SU-DHL-6 (cell line): ENCODE measurements around the gene RSPO3.

Source experiments
- H2AFZ ChIP-seq: fragments of 200-600 bp; sonication (generic); 2 replicates; pipeline ENCODE4 v1.6.1; 2014; ENCODE audit warnings: low read depth, mild to moderate bottlenecking, moderate library complexity, mixed read lengths, antibody characterized with exemption, low read length; ENCODE audit not compliant: severe bottlenecking
- H3F3A ChIP-seq: fragments of 200-600 bp; shearing (Covaris generic); 2 replicates; pipeline ENCODE4 v1.6.0; 2016; ENCODE audit warnings: antibody characterized with exemption, mild to moderate bottlenecking; ENCODE audit not compliant: insufficient read depth
- H3K27ac ChIP-seq: fragments of 200-600 bp; sonication (generic); 2 replicates; pipeline ENCODE4 v1.5.1; 2016; ENCODE audit warnings: low read depth, mild to moderate bottlenecking, low read length, moderate library complexity, mixed read lengths
- H3K27me3 ChIP-seq: fragments of 200-600 bp; sonication (generic), shearing (Covaris generic); 2 replicates; pipeline ENCODE4 v1.6.0; 2014; ENCODE audit warnings: mild to moderate bottlenecking, low read length
- H3K36me3 ChIP-seq: fragments of 200-600 bp; sonication (generic); 2 replicates; pipeline ENCODE4 v1.6.1; 2014; ENCODE audit warnings: mild to moderate bottlenecking, low read length, mixed read lengths
- H3K4me2 ChIP-seq: fragments of 300-600, 200-600 bp; shearing (Covaris generic), sonication (generic); 2 replicates; pipeline ENCODE4 v1.6.0; 2014; ENCODE audit warnings: low read length, low read depth, mild to moderate bottlenecking; ENCODE audit not compliant: poor library complexity, severe bottlenecking
- H3K4me3 ChIP-seq: fragments of 200-600 bp; sonication (generic); 2 replicates; pipeline ENCODE4 v1.5.1; 2014; ENCODE audit warnings: antibody characterized with exemption, low read length, mild to moderate bottlenecking, mixed read lengths; ENCODE audit not compliant: insufficient read depth, poor library complexity, severe bottlenecking
- H3K79me2 ChIP-seq: fragments of 200-600 bp; sonication (generic); 2 replicates; pipeline ENCODE4 v1.6.1; 2014; ENCODE audit warnings: mild to moderate bottlenecking, low read length, moderate library complexity; ENCODE audit not compliant: insufficient read depth
- H3K9ac ChIP-seq: fragments of 200-600 bp; sonication (generic); 2 replicates; pipeline ENCODE4 v1.7.0; 2014; ENCODE audit warnings: mild to moderate bottlenecking, low read length
- H3K9me2 ChIP-seq: fragments of 200-600 bp; sonication (generic); replicated peaks from 2 replicates; pipeline ENCODE4 v1.6.1; 2014; ENCODE audit warnings: low read length; ENCODE audit not compliant: insufficient read depth
- H3K9me3 ChIP-seq: fragments of 200-600 bp; sonication (generic); 2 replicates; pipeline ENCODE4 v1.6.1; 2014; ENCODE audit warnings: low read length, mixed read lengths; ENCODE audit not compliant: insufficient read depth
- H4K20me1 ChIP-seq: fragments of 200-600 bp; sonication (generic); 2 replicates; pipeline ENCODE4 v1.6.1; 2014; ENCODE audit warnings: low read depth, mild to moderate bottlenecking, antibody characterized with exemption, low read length, moderate library complexity, mixed read lengths
- EZH2phosphoT487 ChIP-seq: fragments of 200-600 bp; sonication (generic), shearing (Covaris generic); conservative IDR thresholded peaks from 2 replicates; pipeline ENCODE4 v1.6.1; 2018; ENCODE audit warnings: mild to moderate bottlenecking, antibody characterized with exemption, low read length, moderate library complexity, mixed read lengths
- TF ChIP-seq, protein P1 (sequence below): fragments of 200-600 bp; sonication (generic); IDR thresholded peaks from one replicate; pipeline ENCODE4 v1.5.1; 2017; ENCODE audit warnings: antibody characterized with exemption, mild to moderate bottlenecking, low read length, moderate library complexity; ENCODE audit not compliant: insufficient read depth, poor library complexity, severe bottlenecking

The RSPO3 gene

DNA sequence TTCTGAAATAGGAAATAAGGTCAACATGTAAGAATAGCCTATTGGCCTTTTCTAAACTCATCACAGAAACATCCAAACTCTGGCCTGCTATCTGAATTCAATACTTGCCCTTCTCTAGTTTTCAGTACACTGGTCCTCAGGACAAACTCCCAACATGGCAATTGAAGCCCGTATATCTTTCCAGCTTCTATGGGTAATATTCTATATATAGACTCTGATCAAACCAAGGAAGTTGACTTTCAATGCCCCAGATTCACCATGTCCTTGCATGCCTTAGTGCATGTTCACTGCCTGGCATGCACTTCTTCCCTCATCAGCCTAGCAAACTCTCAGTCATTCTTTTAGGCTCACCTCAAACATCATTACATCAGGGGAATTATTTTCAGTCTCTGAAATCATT, 73.2 kb downstream of the RSPO3 start:
- H3K36me3 ChIP-seq = no peaks in the 10 kb centered on the region
- no peak overlapping the region for H3K9ac ChIP-seq
- no peak overlapping the region for H2AFZ ChIP-seq
- no peak overlapping the region for H3K4me2 ChIP-seq
- no peaks in the 10 kb centered on the region for H3K9me2 ChIP-seq
- no peak overlapping the region for H3K4me3 ChIP-seq
- H3K27ac ChIP-seq = no peak overlapping the region
- no peaks in the 10 kb centered on the region for H3K9me3 ChIP-seq
- H4K20me1 ChIP-seq = no peaks in the 10 kb centered on the region
- no peaks in the 10 kb centered on the region for H3K79me2 ChIP-seq
- H3K27me3 ChIP-seq = no peaks in the 10 kb centered on the region
- TF ChIP-seq EZH2phosphoT487 = no peak
- TF ChIP-seq, protein P1, sequence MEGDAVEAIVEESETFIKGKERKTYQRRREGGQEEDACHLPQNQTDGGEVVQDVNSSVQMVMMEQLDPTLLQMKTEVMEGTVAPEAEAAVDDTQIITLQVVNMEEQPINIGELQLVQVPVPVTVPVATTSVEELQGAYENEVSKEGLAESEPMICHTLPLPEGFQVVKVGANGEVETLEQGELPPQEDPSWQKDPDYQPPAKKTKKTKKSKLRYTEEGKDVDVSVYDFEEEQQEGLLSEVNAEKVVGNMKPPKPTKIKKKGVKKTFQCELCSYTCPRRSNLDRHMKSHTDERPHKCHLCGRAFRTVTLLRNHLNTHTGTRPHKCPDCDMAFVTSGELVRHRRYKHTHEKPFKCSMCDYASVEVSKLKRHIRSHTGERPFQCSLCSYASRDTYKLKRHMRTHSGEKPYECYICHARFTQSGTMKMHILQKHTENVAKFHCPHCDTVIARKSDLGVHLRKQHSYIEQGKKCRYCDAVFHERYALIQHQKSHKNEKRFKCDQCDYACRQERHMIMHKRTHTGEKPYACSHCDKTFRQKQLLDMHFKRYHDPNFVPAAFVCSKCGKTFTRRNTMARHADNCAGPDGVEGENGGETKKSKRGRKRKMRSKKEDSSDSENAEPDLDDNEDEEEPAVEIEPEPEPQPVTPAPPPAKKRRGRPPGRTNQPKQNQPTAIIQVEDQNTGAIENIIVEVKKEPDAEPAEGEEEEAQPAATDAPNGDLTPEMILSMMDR = no peak
- no peaks in the 10 kb centered on the region for H3F3A ChIP-seq

DNA sequence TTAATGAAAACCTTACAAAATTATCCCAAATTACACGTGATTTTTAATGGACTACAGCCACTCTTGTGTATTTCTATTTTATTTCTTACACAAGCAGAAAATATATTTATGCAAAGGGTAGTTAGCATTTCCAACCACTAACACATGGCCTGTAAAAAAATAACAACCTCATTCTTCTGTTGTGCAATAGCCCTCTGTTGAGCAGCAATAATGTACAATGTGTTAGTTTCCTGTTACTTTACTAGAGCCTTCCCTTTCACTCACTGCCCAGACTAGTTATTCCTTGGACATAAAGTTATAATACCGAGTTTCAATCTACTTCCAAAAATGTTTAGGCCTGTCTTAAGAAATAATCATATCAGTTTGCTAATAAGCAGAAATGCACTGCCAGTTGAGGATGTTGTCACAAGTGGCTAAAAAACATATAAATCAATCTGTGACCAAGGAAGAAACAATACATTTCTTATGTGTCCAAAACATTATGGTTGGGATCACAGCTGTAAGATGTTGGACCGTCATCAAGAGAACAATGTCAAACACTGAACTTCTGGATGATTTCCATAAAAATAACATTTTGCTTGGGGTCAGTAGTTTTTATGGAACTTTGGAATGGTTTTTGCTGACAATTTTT, 74.6 kb downstream of the RSPO3 start:
- no peak overlapping the region for H2AFZ ChIP-seq
- H3K9ac ChIP-seq = no peak overlapping the region

GRCh38 chr6:127195833-127196232, 77.4 kb downstream of the RSPO3 start:
- Histone ChIP-seq H3K27me3 (no peaks in the 10 kb centered on the region), H3F3A (no peaks in the 10 kb centered on the region), H3K9me3 (no peaks in the 10 kb centered on the region), H4K20me1 (no peaks in the 10 kb centered on the region), H3K79me2 (no peaks in the 10 kb centered on the region), H3K9ac (no peak overlapping the region), H2AFZ (no peak overlapping the region), H3K4me2 (no peak overlapping the region), H3K4me3 (no peak overlapping the region), H3K36me3 (no peaks in the 10 kb centered on the region), H3K27ac (no peak overlapping the region), H3K9me2 (no peaks in the 10 kb centered on the region)
- TF ChIP-seq, protein P1 = no peak
- TF ChIP-seq EZH2phosphoT487 = no peak

More for the DNA sequence above, 74.6 kb downstream of the RSPO3 start:
- Histone ChIP-seq H3K4me2 (no peak overlapping the region), H3K9me3 (no peaks in the 10 kb centered on the region), H3K9me2 (no peaks in the 10 kb centered on the region), H3K4me3 (no peak overlapping the region), H3K36me3 (no peaks in the 10 kb centered on the region), H3K27me3 (no peaks in the 10 kb centered on the region), H3K79me2 (no peaks in the 10 kb centered on the region), H4K20me1 (no peaks in the 10 kb centered on the region), H3F3A (no peaks in the 10 kb centered on the region), H3K27ac (no peak overlapping the region)
- TF ChIP-seq EZH2phosphoT487 = no peak
- TF ChIP-seq, protein P1 = no peak
